T-cell (primary cell): ENCODE measurements around the gene PSMB8. TPM values are rescaled to one million over a fixed set of nuclear protein-coding genes. Genes with fewer than 3 reads are reported as not detected.

Source experiments
- ATAC-seq, 4 experiments: fragments of 200-7000 bp in 3 of 4; fragments of 150-1000 bp in 1 of 4; cut with Tn5 transposase; replicated peaks in 1 of 4; 1 replicate in 3 of 4; 2 replicates in 1 of 4; pipeline ENCODE4 v1.10.0; 2021; ENCODE audit warnings: moderate library complexity in 3 of 4, mild to moderate bottlenecking in 2 of 4, moderate number of reproducible peaks in 1 of 4
- CTCF ChIA-PET, 2 donors: fragments of 300-600 bp; sonication (Branson Sonifier 250); formaldehyde crosslinking; loops; one replicate each; lab custom pipeline; 2022; ENCODE audit warnings: antibody characterized with exemption in 2 of 2; lab: Charles Lee
- POLR2A ChIA-PET, 2 donors: fragments of 300-600 bp; sonication (Branson Sonifier 250); formaldehyde crosslinking; loops; one replicate each; lab custom pipeline; 2022; ENCODE audit warnings: antibody characterized with exemption in 2 of 2; lab: Charles Lee
- DNase-seq, 35 experiments: peaks; one replicate each; pipeline versions ENCODE4 v3.0.0 to v3.0.0-alpha.2; 2013 to 2023
- H3K27ac ChIP-seq: one replicate; pipeline ENCODE4 v1.5.1; 2013; ENCODE audit warnings: low read length
- H3K27me3 ChIP-seq, 2 experiments: replicated peaks in 1 of 2; 1 replicate in 1 of 2; 2 replicates in 1 of 2; pipeline versions ENCODE4 v1.6.1 to v1.7.0; 2013; ENCODE audit warnings: low read length in 1 of 2, mixed read lengths in 1 of 2; ENCODE audit not compliant: control insufficient read depth in 2 of 2, insufficient read depth in 2 of 2; ENCODE audit errors: extremely low read depth in 1 of 2
- H3K36me3 ChIP-seq, 2 donors: 1 replicate in 1 of 2; 2 replicates in 1 of 2; pipeline versions ENCODE4 v1.6.1 to v1.7.0; 2013; ENCODE audit warnings: low read length in 1 of 2; ENCODE audit not compliant: control insufficient read depth in 2 of 2, insufficient read depth in 1 of 2; ENCODE audit errors: extremely low read depth in 1 of 2
- H3K4me1 ChIP-seq, 2 experiments: 1 replicate in 1 of 2; 2 replicates in 1 of 2; pipeline versions ENCODE4 v1.6.1 to v1.7.0; 2013; ENCODE audit warnings: low read length in 2 of 2, mixed read lengths in 1 of 2; ENCODE audit not compliant: insufficient read depth in 2 of 2, control insufficient read depth in 1 of 2; ENCODE audit errors: extremely low read depth in 1 of 2
- H3K4me3 ChIP-seq, 2 donors: 1 replicate in 1 of 2; 2 replicates in 1 of 2; pipeline versions ENCODE4 v1.5.1 to v1.7.0; 2013; ENCODE audit warnings: mild to moderate bottlenecking in 2 of 2, low read length in 1 of 2, moderate library complexity in 1 of 2; ENCODE audit not compliant: control insufficient read depth in 1 of 2; ENCODE audit errors: extremely low read depth in 1 of 2
- H3K9me3 ChIP-seq: 2 replicates; pipeline ENCODE4 v1.7.0; 2013
- H3K27ac Mint-ChIP-seq, 2 donors: one replicate each; pipeline ENCODE4 v1.8.0; 2020 to 2021; ENCODE audit warnings: mild to moderate bottlenecking in 2 of 2, mixed read lengths in 2 of 2
- H3K27me3 Mint-ChIP-seq, 2 donors: one replicate each; pipeline ENCODE4 v1.8.0; 2021 to 2022; ENCODE audit warnings: mixed read lengths in 2 of 2
- H3K36me3 Mint-ChIP-seq: one replicate; pipeline ENCODE4 v1.8.0; 2021; ENCODE audit warnings: mixed read lengths
- H3K4me1 Mint-ChIP-seq, 3 donors: one replicate each; pipeline ENCODE4 v1.8.0; 2020 to 2022; ENCODE audit warnings: mixed read lengths in 3 of 3, mild to moderate bottlenecking in 1 of 3
- H3K4me3 Mint-ChIP-seq, 3 donors: one replicate each; pipeline ENCODE4 v1.8.0; 2020 to 2022; ENCODE audit warnings: mild to moderate bottlenecking in 3 of 3, mixed read lengths in 3 of 3, moderate library complexity in 3 of 3
- H3K9me3 Mint-ChIP-seq, 3 donors: one replicate each; pipeline ENCODE4 v1.8.0; 2020 to 2022; ENCODE audit warnings: mixed read lengths in 3 of 3
- WGBS: methylation state at CpG from one replicate; pipeline ENCODE4 v1.1.5; 2013; ENCODE audit warnings: missing lambda C conversion rate; ENCODE audit not compliant: insufficient coverage; 5-methylcytosine and 5-hydroxymethylcytosine counted together
- total RNA-seq, 35 experiments: library from RNA in 6 of 35; stranded (reverse) in 6 of 35; fragments of 120-200 nt in 1 of 35; gene quantifications; one replicate each; pipeline versions ENCODE4 v1.2.1 to v1.2.4 and lab custom pipeline; 2013 to 2026

PSMB8 gene
- 100 to 1,000 TPM; 131 to 171 (median 150) TPM for total RNA-seq
- 185 TPM for total RNA-seq (2013)
- 93.1 to 279 (median 135) reads per million in 29 experiments for total RNA-seq (lab: John Stamatoyannopoulos, UW)

- Histone ChIP-seq H3K36me3 (peaks cover 14 to 71% of the 10 kb centered on the region in 2 donors), H3K4me1 (peaks cover 52 to 72% of the 10 kb centered on the region in 2 experiments), H3K9me3 (no peaks in the 10 kb centered on the region), H3K27me3 (no peaks in the 10 kb centered on the region), H3K27ac (peak within 1 kb of the TSS; percentile 100), H3K4me3 (peak within 1 kb of the TSS; percentile 97 to 98)
- peaks cover 79 to 90% (median 84%) of the 10 kb centered on the region in 3 donors for H3K4me1 Mint-ChIP-seq
- ChIA-PET CTCF (interaction anchor here (0.7 to 3.1 kb wide), 5 partner anchors 9 to 1141 kb away, joined by 3 to 65 read pairs (median 3); partner anchors contain the start of genes PSMB9 (in 1 of the 2) and TAP1 (in 1 of the 2)), POLR2A (interaction anchor here (0.6 to 2.9 kb wide), 8 partner anchors 9 to 1190 kb away, joined by 3 to 47 read pairs (median 10); partner anchors contain the start of genes PSMB9 (in 2 of the 2), TAP1 (in 2 of the 2) and BRD2 (in 1 of the 2))
- H3K9me3 Mint-ChIP-seq = no peaks in the 10 kb centered on the region
- H3K36me3 Mint-ChIP-seq = peaks cover 70% of the 10 kb centered on the region
- no peaks in the 10 kb centered on the region for H3K27me3 Mint-ChIP-seq
- 0% methylated on average over 31 of the region's 40 CpGs for WGBS
- ATAC-seq (peak; percentile 79 to 82 (median 81)), DNase-seq (peak; percentile 96 to 100 (median 98))
- peak within 1 kb of the TSS; percentile 98 to 100 (median 100) for H3K4me3 Mint-ChIP-seq
- peak within 1 kb of the TSS; percentile 100 for H3K27ac Mint-ChIP-seq
Measured at GRCh38 chr6:32843979-32844838, at the start of gene PSMB8. Gene PSMB8 (minus strand): TSS chr6:32844047. CDS start chr6:32843996, 51 bp downstream.

- DNase-seq (no peak), ATAC-seq (no peak)
- no CpG with 5 or more reads among the region's 1 CpG for WGBS
- Mint-ChIP-seq H3K36me3 (no peaks in the 10 kb centered on the region), H3K9me3 (no peaks in the 10 kb centered on the region), H3K27me3 (no peaks in the 10 kb centered on the region), H3K27ac (no peak overlapping the region), H3K4me3 (no peak overlapping the region), H3K4me1 (peaks cover 15 to 30% (median 18%) of the 10 kb centered on the region in 3 donors)
- Histone ChIP-seq H3K4me3 (no peak overlapping the region), H3K27ac (no peak overlapping the region), H3K4me1 (peaks cover 8 to 17% of the 10 kb centered on the region in 2 experiments), H3K9me3 (no peaks in the 10 kb centered on the region), H3K27me3 (no peaks in the 10 kb centered on the region), H3K36me3 (no peaks in the 10 kb centered on the region)
- ChIA-PET CTCF (no interaction called here), POLR2A (no interaction called here)
Measured at GRCh38 chr6:32890831-32891230, 47.0 kb upstream of the PSMB8 start.

DNA sequence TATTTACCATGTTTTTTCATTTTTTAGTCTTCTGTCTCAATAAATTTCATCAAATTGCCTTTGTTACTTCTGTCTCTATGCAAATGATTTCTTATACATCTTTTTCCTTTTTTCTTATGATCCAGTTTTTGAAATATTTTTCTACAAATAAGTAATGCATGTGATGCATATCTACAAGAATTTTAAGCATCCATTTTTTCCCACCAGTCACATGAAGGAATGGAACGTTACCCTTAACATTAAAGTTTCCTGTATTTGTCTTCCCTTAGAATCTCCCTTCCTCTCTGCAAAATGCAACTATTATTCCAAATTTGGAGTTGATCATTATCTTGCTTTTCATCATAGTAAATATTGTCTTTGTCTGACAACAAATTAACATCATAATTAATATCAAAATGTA lies 45.7 kb upstream of the PSMB8 start:
- Histone ChIP-seq H3K36me3 (no peaks in the 10 kb centered on the region), H3K4me3 (no peak overlapping the region), H3K9me3 (no peaks in the 10 kb centered on the region), H3K4me1 (peaks cover 0 to 7% of the 10 kb centered on the region in 2 experiments), H3K27me3 (no peaks in the 10 kb centered on the region), H3K27ac (no peak overlapping the region)
- DNase-seq = no peak
- no peaks in the 10 kb centered on the region for H3K36me3 Mint-ChIP-seq
- no peak for ATAC-seq
- no peak overlapping the region for H3K27ac Mint-ChIP-seq
- H3K4me1 Mint-ChIP-seq = peaks cover 2 to 19% (median 5%) of the 10 kb centered on the region in 3 donors
- H3K27me3 Mint-ChIP-seq = no peaks in the 10 kb centered on the region
- H3K9me3 Mint-ChIP-seq = no peaks in the 10 kb centered on the region
- POLR2A ChIA-PET = interaction anchor here in 1 of 2 donors (0.6 kb wide), 1 partner anchor 31 kb away, joined by 3 read pairs; no protein-coding TSS in a partner anchor
- WGBS = no CpG with 5 or more reads among the region's 1 CpG
- H3K4me3 Mint-ChIP-seq = no peak overlapping the region
- CTCF ChIA-PET = interaction anchor here in 1 of 2 donors (1.4 kb wide), 1 partner anchor 95 kb away, joined by 6 read pairs; no protein-coding TSS in a partner anchor

- Histone ChIP-seq H3K4me1 (peaks cover 0 to 3% of the 10 kb centered on the region in 2 experiments), H3K9me3 (no peaks in the 10 kb centered on the region), H3K27me3 (no peaks in the 10 kb centered on the region), H3K4me3 (no peak overlapping the region), H3K36me3 (no peaks in the 10 kb centered on the region), H3K27ac (no peak overlapping the region)
- CTCF ChIA-PET = interaction anchor here in 1 of 2 donors (0.6 to 0.8 kb wide), 2 partner anchors 11 to 12 kb away, joined by 3 to 5 read pairs; no protein-coding TSS in a partner anchor
- Mint-ChIP-seq H3K27me3 (no peaks in the 10 kb centered on the region), H3K36me3 (no peaks in the 10 kb centered on the region), H3K4me3 (no peak overlapping the region), H3K9me3 (no peaks in the 10 kb centered on the region), H3K4me1 (peaks cover 0 to 10% (median 2%) of the 10 kb centered on the region in 3 donors), H3K27ac (no peak overlapping the region)
- no peak for DNase-seq
- POLR2A ChIA-PET = interaction anchor here in 1 of 2 donors (0.5 kb wide), 1 partner anchor 55 kb away, joined by 6 read pairs; no protein-coding TSS in a partner anchor
- WGBS = no CpG with 5 or more reads among the region's 2 CpGs
- no peak for ATAC-seq
Measured at GRCh38 chr6:32888576-32888975, 44.7 kb upstream of the PSMB8 start.

GRCh38 chr6:32887616-32888015 lies 43.8 kb upstream of the PSMB8 start:
- H3K36me3 Mint-ChIP-seq = no peaks in the 10 kb centered on the region
- ChIA-PET CTCF (interaction anchor here in 1 of 2 donors (0.9 kb wide), 1 partner anchor 97 kb away, joined by 3 read pairs; no protein-coding TSS in a partner anchor), POLR2A (no interaction called here)
- H3K4me1 Mint-ChIP-seq = peaks cover 0 to 4% (median 0%) of the 10 kb centered on the region in 3 donors
- no peaks in the 10 kb centered on the region for H3K9me3 ChIP-seq
- DNase-seq (no peak), ATAC-seq (no peak)
- H3K4me3 ChIP-seq = no peak overlapping the region
- no peak overlapping the region for H3K27ac ChIP-seq
- H3K4me3 Mint-ChIP-seq = no peak overlapping the region
- H3K27me3 Mint-ChIP-seq = no peaks in the 10 kb centered on the region
- H3K27me3 ChIP-seq = no peaks in the 10 kb centered on the region
- no peaks in the 10 kb centered on the region for H3K9me3 Mint-ChIP-seq
- 96% methylated on average over 4 of the region's 5 CpGs for WGBS
- H3K36me3 ChIP-seq = no peaks in the 10 kb centered on the region
- no peaks in the 10 kb centered on the region for H3K4me1 ChIP-seq
- no peak overlapping the region for H3K27ac Mint-ChIP-seq
